ENCODE data around the gene ANKRD10. TPM values are rescaled to one million over a fixed set of nuclear protein-coding genes. Genes with fewer than 3 reads are reported as not detected.

The ANKRD10 gene
- total and polyA plus RNA-seq, 7 donors = 82.0 to 225 (median 115) TPM

- Histone ChIP-seq H3K4me3 (no peak overlapping the region), H3K4me1 (peaks cover 24% of the 10 kb centered on the region), H3K9me3 (no peaks in the 10 kb centered on the region), H3K27me3 (ENCODE audit: insufficient read depth in 3 of 3, low read length in 2 of 3) (no peaks in the 10 kb centered on the region), H3K27ac (no peak overlapping the region), H3K36me3 (ENCODE audit: insufficient read depth in 1 of 2, low read depth in 1 of 2) (no peaks in the 10 kb centered on the region)
- TF ChIP-seq CTCF (IDR thresholded peaks at IDR 0.05) = no peak
- DNase-seq (no peak), ATAC-seq (no peak)
- intact Hi-C loops (cut with DNase I) = loop anchor here in 1 of 2 donors (5.0 kb wide), 1 partner anchor 149 kb away; no protein-coding TSS in a partner anchor
- WGBS, 3 donors = 79 to 83% (median 80%) methylated on average over 11 of the region's 11 CpGs
These were observed 48.2 kb downstream of the ANKRD10 start for GRCh38 chr13:110866491-110867170.

- H3K4me3 ChIP-seq = no peak overlapping the region
- intact Hi-C loops (cut with DNase I) = no loop called here
- ATAC-seq = no peak
- WGBS, 3 donors = 84 to 88% (median 86%) methylated on average over 6 of the region's 6 CpGs
- H3K27me3 ChIP-seq (ENCODE audit: insufficient read depth in 3 of 3, low read length in 2 of 3) = no peaks in the 10 kb centered on the region
- H3K36me3 ChIP-seq (ENCODE audit: insufficient read depth in 1 of 2, low read depth in 1 of 2) = no peaks in the 10 kb centered on the region
- H3K27ac ChIP-seq = no peak overlapping the region
- peaks cover 14% of the 10 kb centered on the region for H3K4me1 ChIP-seq
- TF ChIP-seq CTCF (IDR thresholded peaks at IDR 0.05) = no peak
- no peak for DNase-seq
- no peaks in the 10 kb centered on the region for H3K9me3 ChIP-seq
These were observed 51.2 kb downstream of the ANKRD10 start for GRCh38 chr13:110863685-110864084.

- no peak overlapping the region for H3K4me3 ChIP-seq
- H3K27ac ChIP-seq = no peak overlapping the region
- ATAC-seq (no peak), DNase-seq (no peak)
- H3K9me3 ChIP-seq = no peaks in the 10 kb centered on the region
- no peaks in the 10 kb centered on the region for H3K36me3 ChIP-seq (ENCODE audit: insufficient read depth in 1 of 2, low read depth in 1 of 2)
- no peak for TF ChIP-seq CTCF (IDR thresholded peaks at IDR 0.05)
- H3K4me1 ChIP-seq = no peaks in the 10 kb centered on the region
- H3K27me3 ChIP-seq (ENCODE audit: insufficient read depth in 3 of 3, low read length in 2 of 3) = no peaks in the 10 kb centered on the region
- intact Hi-C loops (cut with DNase I) = no loop called here
These were observed 53.9 kb downstream of the ANKRD10 start for GRCh38 chr13:110860983-110861382.

- ATAC-seq = no peak
- 86 to 90% (median 89%) methylated on average over 3 of the region's 3 CpGs for WGBS, 3 donors
These were observed 57.7 kb downstream of the ANKRD10 start for GRCh38 chr13:110856942-110857835.

More at GRCh38 chr13:110856942-110857835, 57.7 kb downstream of the ANKRD10 start:
- Histone ChIP-seq H3K4me3 (no peak overlapping the region), H3K27me3 (ENCODE audit: insufficient read depth in 3 of 3, low read length in 2 of 3) (peaks cover 0 to 5% (median 0%) of the 10 kb centered on the region in 3 donors), H3K27ac (no peak overlapping the region), H3K36me3 (ENCODE audit: insufficient read depth in 1 of 2, low read depth in 1 of 2) (no peaks in the 10 kb centered on the region), H3K4me1 (no peaks in the 10 kb centered on the region), H3K9me3 (no peaks in the 10 kb centered on the region)
- intact Hi-C loops (cut with DNase I) = no loop called here
- no peak for DNase-seq
- TF ChIP-seq CTCF (IDR thresholded peaks at IDR 0.05) = no peak
